ENCODE data around the gene OR2V2.

GRCh38 chr5:181189962-181190710 is 42.8 kb downstream of the OR2V2 start:
- no peak for TF ChIP-seq POLR2A (IDR thresholded peaks at IDR 0.05)
- no peak for TF ChIP-seq CTCF (IDR thresholded peaks at IDR 0.05)
- TF ChIP-seq EP300 (IDR thresholded peaks at IDR 0.05): no peak
- no peak for TF ChIP-seq POLR2AphosphoS5 (IDR thresholded peaks at IDR 0.05)
